Measurements from ENCODE around the gene YIF1B.
A peak's percentile ranks its signal among the peaks of the same experiment; 100 is the strongest.
"Not testable (repeated sequence)": the region's sequence is repeated elsewhere in the genome, so short reads cannot be mapped to it uniquely, and the experiment has no call there.

Gene YIF1B

GRCh38 chr19:38277969-38278680 lies 37.6 kb downstream of the YIF1B start:
- no peak for DNase-seq (ENCODE audit: low read depth in 1 of 2, low spot score in 1 of 2)

- DNase-seq (ENCODE audit: low read depth in 1 of 2, low spot score in 1 of 2) = no peak
These were observed 38.2 kb downstream of the YIF1B start for GRCh38 chr19:38277549-38277948.

DNA sequence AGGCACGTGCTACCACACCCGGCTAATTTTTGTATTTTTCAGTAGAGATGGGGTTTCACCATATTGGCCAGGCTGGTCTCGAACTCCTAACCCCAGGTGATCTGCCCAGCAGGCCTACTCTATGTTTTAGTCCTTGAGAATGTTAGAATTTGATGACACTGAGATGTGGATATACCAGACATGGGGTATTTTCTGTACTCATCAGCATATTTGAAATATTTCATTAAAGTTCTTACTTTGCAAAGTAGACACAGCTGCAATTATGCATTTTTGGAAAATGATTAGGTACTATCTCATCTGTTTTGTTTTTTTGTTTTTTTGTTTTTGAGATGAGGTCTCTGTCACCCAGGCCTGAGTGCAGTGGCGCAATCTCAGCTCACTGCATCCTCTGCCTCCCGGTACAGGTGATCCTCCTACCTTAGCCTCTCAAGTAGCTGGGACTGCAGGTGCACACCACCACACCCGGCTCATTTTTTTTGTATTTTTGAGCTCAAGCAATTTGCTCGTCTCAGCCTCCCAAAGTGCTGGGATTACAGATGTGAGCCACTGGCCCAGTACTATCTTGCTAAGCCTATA lies 38.7 kb downstream of the YIF1B start:
- no peak for DNase-seq (ENCODE audit: low read depth in 1 of 2, low spot score in 1 of 2)

DNA sequence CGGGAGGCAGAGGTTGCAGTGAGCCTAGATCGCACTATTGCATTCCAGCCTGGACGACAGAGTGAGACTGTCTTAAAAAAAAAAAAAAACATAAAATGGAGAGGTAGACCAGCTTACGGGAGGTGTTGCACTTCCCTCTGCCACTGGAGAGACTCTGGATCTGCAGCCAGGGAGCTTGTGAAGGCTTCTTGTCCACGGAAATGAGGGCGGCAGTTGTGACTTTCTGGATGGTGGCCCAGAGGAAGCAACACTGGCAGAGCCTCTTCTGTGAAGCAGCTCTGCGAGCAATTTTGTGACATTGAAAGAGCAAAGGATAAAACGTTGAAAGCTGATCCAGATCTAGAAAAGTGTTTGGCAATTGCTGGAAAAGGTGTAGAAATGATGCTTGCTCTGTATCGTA lies 41.0 kb downstream of the YIF1B start:
- no peak for DNase-seq (ENCODE audit: low read depth in 1 of 2, low spot score in 1 of 2)

- no peak for DNase-seq (ENCODE audit: low read depth in 1 of 2, low spot score in 1 of 2)
These were observed 42.2 kb downstream of the YIF1B start for GRCh38 chr19:38273499-38273898.

DNA sequence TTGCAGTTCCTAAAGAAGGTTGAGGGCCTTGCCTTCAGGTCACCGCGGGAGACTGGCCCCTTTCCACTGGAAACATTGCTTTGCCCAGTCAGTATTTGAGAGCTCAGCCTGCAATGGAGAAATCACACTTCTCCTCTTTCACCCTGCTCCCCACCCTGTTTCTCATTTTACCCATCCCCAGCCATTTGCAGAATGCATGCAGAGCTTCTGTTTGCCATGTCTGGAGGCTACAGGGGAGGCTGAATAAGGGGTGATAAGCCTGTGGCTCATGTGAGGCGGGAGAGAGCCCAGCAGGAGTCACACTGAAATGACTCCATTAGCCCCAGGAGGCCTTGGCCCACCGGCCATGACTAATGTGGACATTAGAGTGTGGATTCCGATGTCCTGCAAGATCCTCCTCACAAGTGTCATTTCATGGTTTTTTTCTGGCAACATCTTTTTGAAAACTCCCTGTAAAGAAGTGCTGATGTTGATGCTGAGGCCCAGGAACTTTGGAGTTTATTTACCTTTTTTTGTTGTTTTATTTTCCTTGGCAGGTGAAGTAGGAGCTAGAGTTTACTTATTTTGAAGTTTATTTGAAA lies 45.1 kb downstream of the YIF1B start:
- DNase-seq (ENCODE audit: low read depth in 1 of 2, low spot score in 1 of 2) = no peak

GRCh38 chr19:38268539-38268938 lies 47.2 kb downstream of the YIF1B start:
- no peak for DNase-seq (ENCODE audit: low read depth in 1 of 2, low spot score in 1 of 2)

GRCh38 chr19:38267761-38268483 lies 47.8 kb downstream of the YIF1B start:
- DNase-seq (ENCODE audit: low read depth in 1 of 2, low spot score in 1 of 2) = no peak

GRCh38 chr19:38266981-38267597 lies 48.7 kb downstream of the YIF1B start:
- no peak for DNase-seq (ENCODE audit: low read depth in 1 of 2, low spot score in 1 of 2)

DNA sequence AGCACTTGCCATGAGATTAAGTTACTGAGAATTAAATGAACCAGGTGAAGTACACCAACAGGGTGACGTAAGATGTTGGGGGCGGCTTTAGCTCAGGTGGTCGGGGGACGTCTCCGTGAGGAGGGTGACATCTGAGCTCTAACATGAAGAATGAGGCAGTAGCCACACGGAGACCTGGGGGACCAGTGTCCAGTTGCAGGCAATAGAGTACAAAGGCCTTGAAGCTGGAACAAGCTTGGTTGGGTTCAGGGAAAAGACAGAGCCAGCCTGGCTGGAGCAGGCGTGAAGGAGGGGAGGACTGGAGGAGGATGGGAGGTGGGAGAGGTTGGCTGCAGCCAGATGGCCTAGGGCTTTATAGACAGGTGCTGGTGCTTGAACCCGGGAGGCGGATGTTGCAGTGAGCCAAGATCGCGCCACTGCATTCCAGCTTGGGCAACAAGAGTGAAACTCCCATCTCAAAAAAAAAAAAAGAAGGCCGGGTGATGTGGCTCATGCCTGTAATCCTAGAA lies 49.8 kb downstream of the YIF1B start:
- no peak for DNase-seq (ENCODE audit: low read depth in 1 of 2, low spot score in 1 of 2)

GRCh38 chr19:38265213-38265861 lies 50.4 kb downstream of the YIF1B start:
- DNase-seq (ENCODE audit: low read depth in 1 of 2, low spot score in 1 of 2) = no peak

DNA sequence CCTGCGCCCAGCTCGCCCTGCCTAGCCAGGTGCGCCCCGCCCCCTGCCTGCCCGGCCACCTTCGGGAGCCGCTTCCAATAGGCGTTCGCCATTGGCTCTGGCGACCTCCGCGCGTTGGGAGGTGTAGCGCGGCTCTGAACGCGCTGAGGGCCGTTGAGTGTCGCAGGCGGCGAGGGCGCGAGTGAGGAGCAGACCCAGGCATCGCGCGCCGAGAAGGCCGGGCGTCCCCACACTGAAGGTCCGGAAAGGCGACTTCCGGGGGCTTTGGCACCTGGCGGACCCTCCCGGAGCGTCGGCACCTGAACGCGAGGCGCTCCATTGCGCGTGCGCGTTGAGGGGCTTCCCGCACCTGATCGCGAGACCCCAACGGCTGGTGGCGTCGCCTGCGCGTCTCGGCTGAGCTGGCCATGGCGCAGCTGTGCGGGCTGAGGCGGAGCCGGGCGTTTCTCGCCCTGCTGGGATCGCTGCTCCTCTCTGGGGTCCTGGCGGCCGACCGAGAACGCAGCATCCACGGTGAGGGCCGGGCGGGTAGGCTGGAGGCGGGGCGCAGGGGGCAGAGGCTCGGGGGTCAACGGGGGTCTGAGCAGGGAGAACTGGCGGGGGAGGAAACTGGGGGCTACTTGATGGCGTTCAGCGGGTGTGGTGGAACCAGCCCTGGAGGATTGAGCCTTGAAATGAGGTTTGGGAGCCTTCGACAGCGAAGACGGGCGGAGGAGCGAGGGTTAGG lies 51.1 kb downstream of the YIF1B start, which contains the start of gene SPINT2:
TSS of gene SPINT2 (plus strand) at position 88 of the 727 bp plus-strand sequence. CDS start at position 408, 320 bp downstream.
- DNase-seq (ENCODE audit: low read depth in 1 of 2, low spot score in 1 of 2) = peak in 1 of 2 donors; percentile 22

GRCh38 chr19:38263689-38264485 lies 51.9 kb downstream of the YIF1B start:
- DNase-seq (ENCODE audit: low read depth in 1 of 2, low spot score in 1 of 2) = peak; percentile 60 to 68

- no peak for DNase-seq (ENCODE audit: low read depth in 1 of 2, low spot score in 1 of 2)
These were observed 53.0 kb downstream of the YIF1B start for GRCh38 chr19:38262585-38263268.

- not testable (repeated sequence) for DNase-seq (ENCODE audit: low read depth in 1 of 2, low spot score in 1 of 2)
These were observed 53.8 kb downstream of the YIF1B start for GRCh38 chr19:38261942-38262341.

GRCh38 chr19:38255383-38256014 lies 60.2 kb downstream of the YIF1B start:
- DNase-seq (ENCODE audit: low read depth in 1 of 2, low spot score in 1 of 2) = no peak

GRCh38 chr19:38253788-38254187 lies 62.0 kb downstream of the YIF1B start:
- no peak for DNase-seq (ENCODE audit: low read depth in 1 of 2, low spot score in 1 of 2)

Data from stimulated activated CD4-positive, alpha-beta T cell treated with anti-CD3 and anti-CD28 coated beads, Interleukin-15, amount 100 ng/mL, for 1 hour (primary cell).